Neural crest cell (in vitro differentiated cells): Measurements from ENCODE around the gene GNAQ. TPM values are rescaled to one million over a fixed set of nuclear protein-coding genes. Genes with fewer than 3 reads are reported as not detected.

Experiments
- DNase-seq: peaks from one replicate; pipeline ENCODE4 v3.0.0; 2021; ENCODE audit warnings: low read depth, mixed read lengths, low spot score
- H3K27ac Mint-ChIP-seq: one replicate; pipeline ENCODE4 v1.8.0; 2021; ENCODE audit warnings: mild to moderate bottlenecking, mixed read lengths; ENCODE audit not compliant: unreplicated experiment
- H3K27me3 Mint-ChIP-seq: 2 replicates; pipeline ENCODE4 v1.8.0; 2021; ENCODE audit warnings: low read depth, mild to moderate bottlenecking, mixed read lengths
- H3K36me3 Mint-ChIP-seq: 2 replicates; pipeline ENCODE4 v1.8.0; 2021; ENCODE audit warnings: low read depth, mild to moderate bottlenecking, mixed read lengths
- H3K4me1 Mint-ChIP-seq: 2 replicates; pipeline ENCODE4 v1.8.0; 2021; ENCODE audit warnings: mixed read lengths
- H3K4me3 Mint-ChIP-seq: one replicate; pipeline ENCODE4 v1.8.0; 2021; ENCODE audit warnings: mild to moderate bottlenecking, mixed read lengths
- H3K9me3 Mint-ChIP-seq: 2 replicates; pipeline ENCODE4 v1.8.0; 2021; ENCODE audit warnings: mixed read lengths
- total RNA-seq: library from RNA; stranded (reverse); gene quantifications from 2 replicates; pipeline ENCODE4 v1.2.1, GENCODE V29; 2021
- TF ChIP-seq, protein P1 (sequence below): fragments of 200-600 bp; sonication (generic); conservative IDR thresholded peaks from 2 replicates; pipeline ENCODE4 v1.5.0; 2021; ENCODE audit warnings: antibody characterized with exemption, mild to moderate bottlenecking

GNAQ gene
- total RNA-seq, 1 donor from 2014 or later, result 53.3 TPM

DNA sequence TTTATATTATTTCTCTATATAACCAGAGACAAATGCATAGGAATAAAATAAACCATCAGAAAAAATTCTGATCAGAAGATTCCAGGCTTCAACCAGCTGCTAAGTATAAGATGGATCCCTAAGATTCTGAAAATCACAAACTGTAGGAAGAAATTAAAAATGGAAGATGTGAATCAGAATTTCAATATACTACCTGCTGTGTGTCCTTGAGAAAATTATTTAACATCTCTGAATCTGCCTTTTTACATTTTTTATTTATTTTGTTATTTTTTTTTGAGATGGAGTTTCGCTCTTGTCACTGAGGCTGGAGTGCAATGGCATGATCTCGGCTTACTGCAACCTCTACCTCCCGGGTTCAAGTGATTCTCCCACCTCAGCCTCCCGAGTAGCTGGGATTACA, 187.2 kb downstream of the GNAQ start:
- Mint-ChIP-seq H3K4me3 (no peak overlapping the region), H3K27me3 (no peaks in the 10 kb centered on the region), H3K4me1 (peaks cover 48% of the 10 kb centered on the region), H3K9me3 (no peaks in the 10 kb centered on the region), H3K27ac (no peak overlapping the region), H3K36me3 (no peaks in the 10 kb centered on the region)
- DNase-seq, result no peak
- TF ChIP-seq, protein P1, sequence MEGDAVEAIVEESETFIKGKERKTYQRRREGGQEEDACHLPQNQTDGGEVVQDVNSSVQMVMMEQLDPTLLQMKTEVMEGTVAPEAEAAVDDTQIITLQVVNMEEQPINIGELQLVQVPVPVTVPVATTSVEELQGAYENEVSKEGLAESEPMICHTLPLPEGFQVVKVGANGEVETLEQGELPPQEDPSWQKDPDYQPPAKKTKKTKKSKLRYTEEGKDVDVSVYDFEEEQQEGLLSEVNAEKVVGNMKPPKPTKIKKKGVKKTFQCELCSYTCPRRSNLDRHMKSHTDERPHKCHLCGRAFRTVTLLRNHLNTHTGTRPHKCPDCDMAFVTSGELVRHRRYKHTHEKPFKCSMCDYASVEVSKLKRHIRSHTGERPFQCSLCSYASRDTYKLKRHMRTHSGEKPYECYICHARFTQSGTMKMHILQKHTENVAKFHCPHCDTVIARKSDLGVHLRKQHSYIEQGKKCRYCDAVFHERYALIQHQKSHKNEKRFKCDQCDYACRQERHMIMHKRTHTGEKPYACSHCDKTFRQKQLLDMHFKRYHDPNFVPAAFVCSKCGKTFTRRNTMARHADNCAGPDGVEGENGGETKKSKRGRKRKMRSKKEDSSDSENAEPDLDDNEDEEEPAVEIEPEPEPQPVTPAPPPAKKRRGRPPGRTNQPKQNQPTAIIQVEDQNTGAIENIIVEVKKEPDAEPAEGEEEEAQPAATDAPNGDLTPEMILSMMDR, result no peak

DNA sequence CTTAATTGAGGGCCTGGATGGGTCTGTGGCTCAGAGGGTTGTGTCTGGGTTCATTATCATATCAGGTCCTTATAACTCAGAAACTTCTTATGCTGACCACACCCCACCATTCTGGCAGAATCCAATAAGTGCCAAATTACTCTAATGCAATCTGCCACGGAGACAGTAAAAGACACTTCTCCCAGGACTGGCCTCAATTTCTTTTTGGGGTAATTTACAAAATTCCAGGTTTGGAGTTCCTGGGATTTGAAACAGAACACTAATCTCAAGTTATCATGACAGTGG, 187.8 kb downstream of the GNAQ start:
- no peaks in the 10 kb centered on the region for H3K36me3 Mint-ChIP-seq
- peaks cover 44% of the 10 kb centered on the region for H3K4me1 Mint-ChIP-seq
- no peak for DNase-seq
- H3K27ac Mint-ChIP-seq, result no peak overlapping the region
- no peaks in the 10 kb centered on the region for H3K9me3 Mint-ChIP-seq
- no peak overlapping the region for H3K4me3 Mint-ChIP-seq
- H3K27me3 Mint-ChIP-seq, result no peaks in the 10 kb centered on the region
- TF ChIP-seq, protein P1, result no peak

DNA sequence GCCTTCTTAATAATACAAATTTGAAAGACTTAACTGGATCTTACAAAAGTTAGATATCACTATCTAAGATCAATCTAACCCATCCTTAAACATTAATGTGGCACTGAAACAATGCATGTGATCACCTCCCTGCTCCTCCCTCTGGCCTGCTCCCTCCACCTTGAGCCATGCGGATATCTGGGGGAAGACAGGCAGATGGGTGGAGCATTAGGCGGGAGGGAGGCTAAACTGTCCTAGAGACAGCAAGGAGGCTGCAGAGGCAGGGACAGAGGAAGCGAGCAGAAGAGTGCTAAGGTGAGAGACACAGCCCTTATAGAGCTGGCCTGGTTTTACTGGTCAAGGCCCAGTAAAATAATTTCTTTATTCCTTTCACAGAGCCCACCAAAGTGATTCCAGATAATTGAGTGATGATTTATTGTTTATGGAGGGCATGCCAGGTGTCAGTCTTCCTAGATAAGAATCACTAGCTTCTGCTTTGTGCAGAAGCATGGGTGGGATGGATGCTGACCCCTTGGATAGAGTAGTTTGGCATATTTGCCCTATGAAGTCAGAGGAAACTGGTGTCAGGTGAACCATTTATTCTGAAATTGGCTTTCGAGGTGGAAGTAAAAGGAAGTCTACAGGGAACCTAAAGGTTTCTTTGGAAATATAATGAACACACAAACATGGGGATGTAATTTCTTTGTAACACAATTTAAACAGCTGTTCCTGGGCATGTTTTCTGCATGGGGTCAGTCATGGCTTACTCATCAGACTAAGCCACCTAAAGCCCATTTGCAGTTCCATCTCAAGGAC, 188.3 kb downstream of the GNAQ start:
- peaks cover 39% of the 10 kb centered on the region for H3K4me1 Mint-ChIP-seq
- no peaks in the 10 kb centered on the region for H3K27me3 Mint-ChIP-seq
- DNase-seq, result no peak
- no peaks in the 10 kb centered on the region for H3K9me3 Mint-ChIP-seq
- no peak overlapping the region for H3K27ac Mint-ChIP-seq
- TF ChIP-seq, protein P1, result no peak
- H3K36me3 Mint-ChIP-seq, result no peaks in the 10 kb centered on the region
- no peak overlapping the region for H3K4me3 Mint-ChIP-seq

DNA sequence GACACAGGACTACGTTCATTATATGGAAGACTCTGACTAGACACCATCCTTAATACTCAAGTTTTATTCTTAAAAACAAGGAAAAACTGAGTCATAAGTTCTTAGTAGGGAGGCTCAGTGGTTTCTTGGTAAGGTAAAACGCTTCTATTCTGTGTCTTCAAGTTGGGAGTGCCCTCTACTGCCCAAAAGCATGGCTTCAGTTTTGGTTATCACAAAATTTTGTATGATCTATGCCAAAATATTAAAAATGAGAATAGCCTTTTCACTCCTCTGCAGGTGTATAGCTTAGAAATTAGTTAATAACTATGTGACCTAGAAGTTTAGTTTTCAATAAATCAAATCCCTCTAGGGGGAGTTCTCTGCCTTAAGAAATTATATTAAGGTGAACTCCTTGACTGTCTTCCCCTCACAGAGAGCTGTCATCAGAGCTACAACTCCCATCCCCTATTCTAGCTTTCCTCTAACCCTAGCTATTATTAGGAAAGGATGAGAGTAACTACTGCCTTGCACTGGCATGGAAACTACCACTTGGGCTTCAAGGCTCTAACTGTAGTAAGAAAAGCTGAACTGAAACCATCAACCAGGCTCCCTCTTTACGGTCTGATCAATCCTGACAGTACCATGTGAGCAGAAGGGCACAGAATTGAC, 189.7 kb downstream of the GNAQ start:
- TF ChIP-seq, protein P1, result no peak
- H3K27ac Mint-ChIP-seq, result no peak overlapping the region

DNA sequence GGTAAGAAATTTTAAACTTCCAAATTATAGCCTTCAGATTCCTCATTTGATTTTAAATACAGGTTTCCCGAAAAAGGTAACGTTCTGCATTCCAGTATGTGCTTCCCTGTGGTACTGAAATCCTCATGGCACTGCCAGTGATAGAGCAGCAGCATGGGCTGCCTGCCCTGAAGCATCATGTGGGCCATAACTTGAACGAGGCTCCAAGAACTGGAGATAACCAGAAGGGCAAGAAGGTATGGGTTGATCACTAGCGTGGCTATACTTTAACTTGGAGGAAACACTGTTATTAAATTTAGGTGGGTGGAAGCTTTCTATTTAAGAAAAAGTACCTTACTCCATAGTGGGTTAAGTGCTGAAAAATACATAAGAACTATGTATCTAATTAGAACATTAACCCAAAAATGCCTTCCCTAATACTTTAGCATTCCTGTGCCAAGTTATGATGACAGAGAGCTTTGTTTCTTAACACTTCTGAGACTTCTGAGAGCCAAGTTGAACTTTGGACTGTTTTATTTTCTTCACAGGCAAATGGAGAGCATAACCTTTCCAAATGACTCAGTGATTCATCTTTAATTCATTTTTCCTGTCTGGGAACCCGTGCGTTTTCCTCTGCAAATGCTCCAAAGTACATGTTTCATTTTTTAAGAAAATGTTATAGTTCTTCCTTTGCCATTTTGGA, 192.0 kb downstream of the GNAQ start:
- TF ChIP-seq, protein P1, result no peak
- Mint-ChIP-seq H3K27me3 (no peaks in the 10 kb centered on the region), H3K4me1 (peaks cover 10% of the 10 kb centered on the region), H3K36me3 (no peaks in the 10 kb centered on the region), H3K27ac (no peak overlapping the region), H3K9me3 (no peaks in the 10 kb centered on the region), H3K4me3 (no peak overlapping the region)
- DNase-seq, result no peak

More for the DNA sequence above, 189.7 kb downstream of the GNAQ start:
- H3K27me3 Mint-ChIP-seq, result no peaks in the 10 kb centered on the region
- H3K36me3 Mint-ChIP-seq, result no peaks in the 10 kb centered on the region
- H3K4me3 Mint-ChIP-seq, result no peak overlapping the region
- DNase-seq, result no peak
- peaks cover 25% of the 10 kb centered on the region for H3K4me1 Mint-ChIP-seq
- H3K9me3 Mint-ChIP-seq, result no peaks in the 10 kb centered on the region
